ENCODE results near the gene C1QTNF6. TPM values are rescaled to one million over a fixed set of nuclear protein-coding genes. Genes with fewer than 3 reads are reported as not detected.

The C1QTNF6 gene
- total RNA-seq, 3 donors from 2014 or later, result 8.9 to 22.5 (median 13.3) TPM

DNA sequence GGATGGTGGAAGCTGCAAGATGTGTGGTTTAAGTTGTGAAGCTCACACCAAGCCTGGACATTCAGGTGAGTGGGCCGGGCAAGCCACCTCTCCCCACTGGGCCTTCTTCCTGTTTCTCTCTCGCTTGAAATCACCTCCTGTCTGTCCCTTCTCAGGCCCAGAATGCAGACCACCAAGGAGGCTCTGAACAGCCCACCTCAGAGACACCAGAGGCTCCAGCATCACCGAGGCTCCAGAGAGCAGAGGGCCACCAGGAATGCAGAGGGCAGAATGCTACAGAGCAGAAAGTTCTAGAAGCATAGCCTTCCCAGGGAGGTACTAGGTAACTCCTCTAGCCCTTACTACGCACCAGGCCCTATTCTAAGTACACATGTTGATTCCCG is 23.6 kb downstream of the C1QTNF6 start:
- Histone ChIP-seq H3K4me1 (ENCODE audit: low read depth) (peaks cover 21% of the 10 kb centered on the region), H3K36me3 (ENCODE audit: low read depth) (no peaks in the 10 kb centered on the region), H3K4me3 (no peak overlapping the region), H3K9me3 (no peaks in the 10 kb centered on the region)
- ATAC-seq (no peak), DNase-seq (no peak)
- intact Hi-C loops (cut with DNase I, micrococcal nuclease), result no loop called here
- TF ChIP-seq, protein P1, sequence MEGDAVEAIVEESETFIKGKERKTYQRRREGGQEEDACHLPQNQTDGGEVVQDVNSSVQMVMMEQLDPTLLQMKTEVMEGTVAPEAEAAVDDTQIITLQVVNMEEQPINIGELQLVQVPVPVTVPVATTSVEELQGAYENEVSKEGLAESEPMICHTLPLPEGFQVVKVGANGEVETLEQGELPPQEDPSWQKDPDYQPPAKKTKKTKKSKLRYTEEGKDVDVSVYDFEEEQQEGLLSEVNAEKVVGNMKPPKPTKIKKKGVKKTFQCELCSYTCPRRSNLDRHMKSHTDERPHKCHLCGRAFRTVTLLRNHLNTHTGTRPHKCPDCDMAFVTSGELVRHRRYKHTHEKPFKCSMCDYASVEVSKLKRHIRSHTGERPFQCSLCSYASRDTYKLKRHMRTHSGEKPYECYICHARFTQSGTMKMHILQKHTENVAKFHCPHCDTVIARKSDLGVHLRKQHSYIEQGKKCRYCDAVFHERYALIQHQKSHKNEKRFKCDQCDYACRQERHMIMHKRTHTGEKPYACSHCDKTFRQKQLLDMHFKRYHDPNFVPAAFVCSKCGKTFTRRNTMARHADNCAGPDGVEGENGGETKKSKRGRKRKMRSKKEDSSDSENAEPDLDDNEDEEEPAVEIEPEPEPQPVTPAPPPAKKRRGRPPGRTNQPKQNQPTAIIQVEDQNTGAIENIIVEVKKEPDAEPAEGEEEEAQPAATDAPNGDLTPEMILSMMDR (IDR thresholded peaks at IDR 0.05), result no peak

DNA sequence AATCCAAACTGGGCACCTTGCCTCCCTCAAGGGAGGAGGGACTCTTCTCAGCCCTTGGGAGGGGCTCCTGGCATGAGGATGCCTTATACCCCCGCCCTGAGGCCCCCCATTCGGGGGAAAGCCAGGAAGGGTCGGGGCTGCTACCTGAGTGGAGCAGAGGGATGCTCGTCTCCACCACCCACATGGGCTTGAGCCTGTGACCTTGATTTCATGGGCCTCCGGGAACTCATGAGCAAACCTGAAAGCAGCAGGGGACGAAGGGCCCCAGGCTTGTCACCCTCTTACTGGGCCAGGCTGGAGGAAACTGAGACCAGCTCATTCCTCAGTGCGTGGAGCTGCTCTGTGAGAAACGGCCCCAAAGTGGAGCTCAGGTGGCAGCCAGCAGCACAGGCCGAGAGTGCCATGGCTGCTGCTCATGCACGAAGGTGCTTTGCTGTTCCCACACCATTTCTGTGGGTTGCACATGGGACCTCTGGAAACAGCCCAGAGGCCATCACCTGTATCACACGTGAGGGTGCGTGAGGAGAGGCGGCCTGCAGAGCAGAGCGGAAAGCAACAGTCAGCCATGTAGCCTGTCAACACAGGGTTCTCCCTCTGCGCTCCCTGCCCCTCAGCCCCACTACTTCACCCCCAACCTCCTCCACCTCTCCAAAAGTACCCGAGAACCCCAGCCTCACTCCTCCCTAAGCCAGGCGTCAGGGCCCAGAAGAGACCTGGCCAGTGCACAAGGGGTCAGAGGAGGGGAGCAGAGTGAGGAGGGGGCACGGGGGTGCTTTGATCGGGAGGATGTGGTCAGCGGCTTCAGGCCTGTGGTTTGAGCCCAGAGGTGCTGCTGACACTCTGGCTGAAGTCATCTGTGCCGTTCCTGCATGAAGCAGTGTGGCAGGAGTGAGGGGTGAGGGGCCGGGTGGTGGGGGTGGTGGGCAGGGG is 24.2 kb downstream of the C1QTNF6 start:
- Histone ChIP-seq H3K4me1 (ENCODE audit: low read depth) (peaks cover 21% of the 10 kb centered on the region), H3K9me3 (no peaks in the 10 kb centered on the region), H3K4me3 (no peak overlapping the region), H3K36me3 (ENCODE audit: low read depth) (no peaks in the 10 kb centered on the region)
- intact Hi-C loops (cut with DNase I, micrococcal nuclease), result no loop called here
- DNase-seq, result peak in 2 of 3 donors; percentile 48 to 65
- no peak for ATAC-seq
- TF ChIP-seq, protein P1 (IDR thresholded peaks at IDR 0.05), result no peak

DNA sequence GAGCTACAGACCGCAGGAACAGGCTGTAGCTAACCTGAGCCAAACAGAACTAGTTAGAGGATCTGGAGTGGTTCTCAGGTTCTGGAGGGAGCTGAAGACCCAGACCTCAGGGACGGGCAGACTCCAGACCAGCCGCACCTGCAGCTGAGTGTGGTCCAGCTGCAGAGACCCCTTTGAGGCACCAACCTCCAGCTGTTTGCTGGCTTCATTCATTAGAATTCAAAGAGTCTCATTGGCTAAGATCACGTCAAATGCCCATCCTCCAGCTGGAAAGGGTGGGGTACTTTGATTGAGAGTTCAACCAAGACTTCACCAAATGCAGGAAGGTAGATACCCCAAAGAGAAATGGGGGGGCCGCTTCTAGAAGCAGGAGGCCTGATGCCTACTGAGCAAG is 25.0 kb downstream of the C1QTNF6 start:
- Histone ChIP-seq H3K4me3 (no peak overlapping the region), H3K9me3 (no peaks in the 10 kb centered on the region), H3K4me1 (ENCODE audit: low read depth) (peaks cover 15% of the 10 kb centered on the region), H3K36me3 (ENCODE audit: low read depth) (no peaks in the 10 kb centered on the region)
- DNase-seq (no peak), ATAC-seq (no peak)
- TF ChIP-seq, protein P1 (IDR thresholded peaks at IDR 0.05), result no peak
- intact Hi-C loops (cut with DNase I, micrococcal nuclease), result no loop called here

DNA sequence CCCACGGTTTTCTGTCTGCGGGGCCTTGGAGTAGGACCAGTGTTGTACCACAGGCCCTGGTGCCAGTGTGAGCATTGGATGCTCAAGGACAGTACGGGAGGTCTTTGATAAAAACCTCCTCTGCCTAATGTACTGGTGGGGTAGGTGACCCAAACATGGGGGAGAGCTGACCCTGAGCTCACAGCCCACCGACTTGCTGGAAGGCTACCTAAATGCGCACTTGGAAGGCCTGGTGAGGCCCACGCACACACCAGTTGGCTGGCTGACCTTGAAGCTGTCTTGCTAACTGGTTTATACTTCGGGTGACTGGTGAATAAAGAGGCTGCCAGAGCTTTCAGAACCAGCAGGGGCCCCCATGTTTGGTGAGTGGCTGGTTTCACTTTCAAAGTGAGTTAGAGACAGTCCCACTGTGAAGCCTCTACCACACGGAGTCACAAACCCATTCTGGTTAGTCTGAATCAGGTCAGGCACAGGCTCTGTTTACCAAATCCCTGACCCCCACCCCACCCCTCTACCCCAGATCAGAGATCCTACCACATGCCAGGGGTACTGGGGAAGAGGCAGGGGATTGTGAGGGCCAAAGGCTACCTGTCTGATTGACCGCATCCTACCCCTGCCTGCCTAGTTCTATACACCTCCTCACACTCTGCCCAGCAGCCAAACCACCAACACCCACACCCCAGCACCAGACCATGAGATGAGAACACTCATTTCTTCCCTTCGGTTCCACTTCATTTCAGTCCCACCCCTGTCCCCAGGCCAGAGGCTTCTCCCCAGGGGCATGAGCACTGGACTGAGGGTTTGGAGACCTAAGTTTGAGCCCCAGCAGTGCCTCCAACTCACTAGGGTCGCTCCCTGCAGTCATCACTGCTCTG is 25.6 kb downstream of the C1QTNF6 start:
- ATAC-seq (peak; percentile 42), DNase-seq (peak in 2 of 3 donors; percentile 46 to 59)
- Histone ChIP-seq H3K9me3 (no peaks in the 10 kb centered on the region), H3K36me3 (ENCODE audit: low read depth) (no peaks in the 10 kb centered on the region), H3K4me1 (ENCODE audit: low read depth) (peaks cover 9% of the 10 kb centered on the region), H3K4me3 (no peak overlapping the region)
- intact Hi-C loops (cut with DNase I, micrococcal nuclease), result no loop called here
- TF ChIP-seq, protein P1 (IDR thresholded peaks at IDR 0.05), result no peak

DNA sequence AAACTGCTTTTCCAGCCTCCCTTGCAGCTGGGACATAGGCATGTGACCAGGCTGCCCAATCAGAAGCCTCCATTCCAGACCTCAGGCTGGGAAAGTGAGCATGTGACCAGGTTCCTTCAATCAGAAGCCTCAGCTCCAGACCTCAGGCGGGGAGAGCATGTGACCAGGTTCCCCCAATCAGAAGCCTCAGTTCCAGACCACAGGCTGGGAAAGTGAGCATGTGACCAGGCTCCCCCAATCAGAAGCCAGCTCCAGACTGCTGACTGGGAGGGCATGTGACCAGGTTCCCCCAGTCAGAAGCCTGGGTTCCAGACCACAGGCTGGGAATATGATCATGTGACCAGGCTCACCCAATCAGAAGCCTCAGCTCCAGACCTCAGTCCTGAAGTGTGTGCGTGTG is 26.6 kb downstream of the C1QTNF6 start:
- TF ChIP-seq, protein P1 (IDR thresholded peaks at IDR 0.05), result no peak
- no peaks in the 10 kb centered on the region for H3K9me3 ChIP-seq
- intact Hi-C loops (cut with DNase I, micrococcal nuclease), result no loop called here
- H3K4me1 ChIP-seq (ENCODE audit: low read depth), result no peaks in the 10 kb centered on the region
- DNase-seq, result peak in 2 of 3 donors; percentile 17 to 38
- no peak for ATAC-seq
- no peak overlapping the region for H3K4me3 ChIP-seq
- no peaks in the 10 kb centered on the region for H3K36me3 ChIP-seq (ENCODE audit: low read depth)

Data from mucosa of descending colon (tissue), 3 donors.